Measurements from ENCODE around the gene SRGAP2B.
"Not testable (repeated sequence)": the region's sequence is repeated elsewhere in the genome, so short reads cannot be mapped to it uniquely, and the experiment has no call there.

The SRGAP2B gene

DNA sequence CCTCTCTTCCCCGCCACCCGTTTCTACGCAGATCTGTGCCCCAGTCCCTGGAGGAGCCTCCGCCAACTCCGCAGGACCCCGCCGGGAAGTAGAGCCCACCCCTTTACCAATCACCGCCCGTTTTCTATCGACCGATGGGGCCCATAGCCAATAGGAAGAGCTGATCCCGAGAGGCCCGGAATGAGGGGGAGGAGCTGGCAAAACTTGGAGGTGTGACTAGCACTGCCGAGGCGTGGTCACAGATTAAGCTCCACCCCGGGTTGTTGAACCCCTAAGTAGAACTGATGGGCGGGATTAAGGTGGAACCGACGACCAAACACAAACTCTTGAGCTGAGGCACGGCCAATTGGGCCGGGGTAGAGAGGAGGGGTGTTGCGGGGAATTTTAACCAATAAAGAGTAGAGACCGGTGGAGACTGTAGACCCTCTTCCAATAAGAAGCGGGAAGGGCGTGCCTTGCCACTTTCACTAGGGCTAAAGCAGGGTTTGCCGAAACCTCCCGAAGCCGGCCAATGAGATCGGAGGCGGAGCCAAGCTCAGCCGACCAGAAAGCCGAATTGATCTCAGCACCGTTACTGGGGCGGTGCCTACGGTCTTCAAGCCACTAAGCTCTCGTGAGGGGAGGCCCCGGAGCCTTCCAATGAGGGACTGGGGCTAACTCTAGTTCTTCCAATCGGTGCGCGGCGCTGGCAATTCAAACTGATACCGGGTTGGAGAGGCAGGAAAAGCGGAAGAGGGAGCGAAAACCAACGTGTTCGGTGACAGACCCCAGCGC, at the start of gene SRGAP2B, which contains the start of gene FAM72D:
Gene SRGAP2B, minus strand, starts transcription at position 45 of the 774 bp plus-strand sequence. CDS start 2,427 bp downstream, outside the sequence.
Gene FAM72D, plus strand, starts transcription at position 691 of the 774 bp plus-strand sequence. CDS start 874 bp downstream, outside the sequence.
- not testable (repeated sequence) for DNase-seq

DNA sequence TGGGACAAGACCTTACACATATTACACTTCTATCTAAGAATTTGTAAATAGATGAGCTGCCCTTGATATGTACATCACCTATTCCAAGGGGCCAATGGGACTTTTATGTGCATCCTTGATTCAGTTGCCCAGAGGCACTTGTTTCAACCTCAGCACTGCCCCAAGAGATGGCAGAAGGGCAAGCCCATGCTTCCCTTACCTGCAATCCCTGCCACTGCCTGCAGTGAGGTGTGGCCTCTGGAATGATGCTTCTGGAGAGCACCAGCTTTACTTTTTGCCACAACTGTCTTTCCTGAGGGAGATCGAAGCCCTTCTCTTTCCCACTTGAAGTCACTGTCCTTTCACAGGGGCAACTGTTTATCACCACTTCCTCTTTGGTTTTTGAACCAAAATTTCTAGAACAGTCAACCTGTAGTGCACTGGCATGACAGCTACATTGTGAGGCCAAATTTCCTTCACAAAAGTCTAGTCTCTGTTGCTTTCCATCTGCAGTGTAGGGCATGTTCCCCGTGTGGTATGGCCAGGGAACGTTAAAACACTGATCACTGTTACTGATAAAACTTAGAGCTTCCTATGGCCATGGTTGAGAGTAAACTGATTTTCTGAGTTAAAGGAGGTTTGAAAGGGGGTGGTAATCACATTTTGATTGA, 49.3 kb upstream of the SRGAP2B start:
- not testable (repeated sequence) for DNase-seq

DNA sequence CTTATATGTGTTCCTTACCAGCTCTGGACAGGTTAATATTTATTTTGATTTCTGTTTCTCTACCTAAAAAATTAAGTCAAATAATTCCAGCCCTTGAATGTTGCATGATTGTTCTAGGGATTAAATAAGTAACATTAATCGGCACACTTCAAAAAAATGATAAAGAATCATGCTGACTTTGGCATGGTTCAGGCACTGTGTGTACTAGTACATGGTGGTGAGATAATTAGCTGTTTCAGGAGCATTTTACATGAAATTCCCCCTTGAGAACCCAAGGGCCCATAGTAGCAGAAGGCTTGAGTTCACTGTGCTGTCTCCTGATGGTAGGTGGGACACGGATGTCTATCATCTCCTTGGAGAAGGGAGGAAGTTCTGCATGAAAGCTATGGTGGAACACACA, 45.4 kb upstream of the SRGAP2B start:
- not testable (repeated sequence) for DNase-seq

DNA sequence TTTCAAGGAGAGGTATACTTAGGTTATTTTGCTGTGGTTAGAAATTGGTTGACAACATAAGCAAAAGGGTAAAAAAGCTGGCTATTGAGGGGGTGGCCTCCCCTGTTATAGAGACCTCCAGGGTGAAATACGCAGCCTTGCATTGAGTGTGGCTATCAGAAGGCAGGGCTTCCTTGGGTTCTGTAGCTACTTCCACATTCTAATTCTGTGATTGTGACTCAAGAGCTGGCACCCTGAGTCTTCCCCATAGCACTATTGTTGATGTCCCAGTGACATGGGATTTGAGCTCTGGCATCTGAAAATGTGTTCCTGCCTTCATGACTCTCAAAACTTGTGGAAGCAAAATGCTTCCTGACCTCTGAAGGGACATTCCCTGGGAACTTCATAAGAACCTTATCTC, 39.3 kb upstream of the SRGAP2B start:
- not testable (repeated sequence) for DNase-seq

DNA sequence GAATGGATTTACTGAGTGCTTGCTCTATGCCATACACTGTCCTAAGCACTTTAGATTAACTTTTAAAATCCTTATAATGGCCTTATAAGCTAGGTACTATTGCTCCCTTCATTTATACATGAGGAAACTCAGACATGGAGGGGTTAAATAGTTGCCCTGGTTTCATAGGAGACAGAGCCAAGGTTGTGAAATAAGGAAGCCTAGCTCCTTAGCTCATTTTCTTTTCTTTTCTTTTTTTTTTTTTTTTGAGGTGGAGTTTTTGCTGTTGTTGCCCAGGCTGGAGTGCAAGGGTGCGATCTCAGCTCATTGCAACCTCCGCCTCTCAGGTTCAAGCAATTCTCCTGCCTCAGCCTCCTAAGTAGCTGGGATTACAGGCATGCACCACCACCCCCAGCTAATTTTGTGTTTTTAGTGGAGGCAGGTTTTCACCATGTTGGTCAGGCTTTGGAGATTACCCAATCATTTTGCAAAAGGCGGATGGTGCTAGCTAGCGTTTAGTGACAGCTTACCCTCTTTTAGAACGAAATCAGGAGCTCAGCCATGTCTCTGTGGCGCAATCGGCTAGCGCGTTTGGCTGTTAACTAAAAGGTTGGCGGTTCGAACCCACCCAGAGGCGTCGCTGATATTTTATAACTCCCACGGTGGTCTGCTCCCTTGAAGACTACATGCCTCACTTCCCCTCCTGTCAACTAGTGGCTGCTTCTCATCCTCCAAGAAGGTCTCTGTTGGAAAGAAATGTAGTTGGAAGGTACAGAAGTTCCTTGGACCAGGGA, 33.8 kb upstream of the SRGAP2B start:
- DNase-seq, result peak; percentile 0

DNA sequence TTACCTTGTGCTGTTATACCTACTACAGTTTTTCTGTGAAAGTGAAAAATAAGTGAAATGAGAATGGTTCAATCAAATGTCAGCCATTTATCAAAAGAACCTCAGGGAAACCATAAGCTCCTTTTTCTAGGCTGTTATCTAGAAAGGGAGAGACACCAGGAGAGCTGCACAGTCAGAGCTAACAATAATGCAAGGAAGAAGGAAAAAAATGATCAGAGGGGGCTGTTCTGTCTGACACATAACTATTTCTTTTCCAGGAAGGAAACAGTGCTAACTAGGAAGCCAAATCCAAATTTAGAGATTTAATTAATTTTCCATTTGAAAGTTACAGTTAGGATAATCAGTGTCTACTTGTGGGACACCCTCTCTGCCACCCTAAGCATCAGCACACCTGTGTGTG, 32.0 kb upstream of the SRGAP2B start:
- not testable (repeated sequence) for DNase-seq

DNA sequence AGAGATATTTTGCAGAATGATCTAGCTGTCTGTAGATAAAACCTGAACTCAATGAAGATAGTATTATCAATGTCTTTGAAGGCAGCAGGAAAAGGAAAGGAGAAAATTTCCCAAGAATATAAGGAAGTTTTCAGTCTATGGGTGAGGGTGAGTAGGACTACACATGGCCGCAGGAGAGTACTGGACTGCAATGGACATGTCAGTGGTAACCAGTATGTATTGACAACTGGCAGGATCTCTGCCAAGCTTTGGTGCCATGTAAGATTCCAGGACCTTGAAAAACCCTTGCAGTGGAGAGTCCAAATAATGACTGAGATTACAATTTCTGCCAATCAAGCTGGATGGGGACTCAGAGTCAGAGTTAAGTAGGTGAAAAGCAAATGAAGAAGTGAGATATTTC, 30.0 kb upstream of the SRGAP2B start:
- not testable (repeated sequence) for DNase-seq

DNA sequence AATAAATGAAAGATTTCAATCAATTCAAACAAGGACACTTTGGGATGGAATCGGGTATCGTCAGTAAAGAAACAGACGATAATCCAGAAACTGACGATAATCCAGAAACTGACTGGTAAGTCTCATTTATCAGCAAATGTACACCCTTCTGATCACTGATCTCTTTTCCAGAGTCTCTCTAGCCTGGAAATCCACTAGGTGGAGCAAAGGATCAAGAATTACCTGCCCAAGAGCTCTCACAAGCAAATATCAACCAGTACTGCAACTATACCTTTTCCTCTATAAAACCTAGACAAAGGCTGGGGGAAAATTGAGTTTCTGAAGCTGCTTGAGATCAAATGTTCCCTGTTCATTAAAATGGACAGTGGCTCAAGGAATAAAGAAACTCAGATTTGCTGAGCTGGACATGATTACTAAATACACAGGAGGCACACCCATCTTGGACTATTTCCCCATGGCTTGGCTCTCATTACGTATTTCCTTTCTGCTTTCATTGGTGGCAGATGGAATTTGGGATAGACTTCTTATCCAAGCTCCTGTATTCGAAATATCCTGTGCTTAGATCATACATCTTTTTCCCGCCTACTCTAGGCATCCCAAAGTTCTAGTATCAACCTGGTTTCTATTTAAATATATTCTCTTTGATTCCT, 29.0 kb upstream of the SRGAP2B start:
- DNase-seq, result not testable (repeated sequence)

DNA sequence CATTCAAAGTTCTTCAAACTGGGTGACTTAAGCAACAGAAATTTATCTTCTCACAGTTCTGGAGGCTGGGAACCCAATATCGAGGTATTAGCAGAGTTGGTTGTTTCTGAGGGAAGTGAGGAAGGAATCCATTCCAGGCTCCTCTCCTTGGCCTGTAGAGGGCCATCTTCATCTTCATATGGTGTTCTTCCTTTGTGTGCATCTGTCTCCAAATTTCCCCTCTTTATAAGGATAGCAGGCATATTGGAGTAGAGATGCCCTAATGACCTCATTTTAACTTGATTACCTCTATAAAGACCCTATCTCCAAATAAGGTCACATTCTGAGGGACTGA, 27.9 kb upstream of the SRGAP2B start:
- DNase-seq, result not testable (repeated sequence)

DNA sequence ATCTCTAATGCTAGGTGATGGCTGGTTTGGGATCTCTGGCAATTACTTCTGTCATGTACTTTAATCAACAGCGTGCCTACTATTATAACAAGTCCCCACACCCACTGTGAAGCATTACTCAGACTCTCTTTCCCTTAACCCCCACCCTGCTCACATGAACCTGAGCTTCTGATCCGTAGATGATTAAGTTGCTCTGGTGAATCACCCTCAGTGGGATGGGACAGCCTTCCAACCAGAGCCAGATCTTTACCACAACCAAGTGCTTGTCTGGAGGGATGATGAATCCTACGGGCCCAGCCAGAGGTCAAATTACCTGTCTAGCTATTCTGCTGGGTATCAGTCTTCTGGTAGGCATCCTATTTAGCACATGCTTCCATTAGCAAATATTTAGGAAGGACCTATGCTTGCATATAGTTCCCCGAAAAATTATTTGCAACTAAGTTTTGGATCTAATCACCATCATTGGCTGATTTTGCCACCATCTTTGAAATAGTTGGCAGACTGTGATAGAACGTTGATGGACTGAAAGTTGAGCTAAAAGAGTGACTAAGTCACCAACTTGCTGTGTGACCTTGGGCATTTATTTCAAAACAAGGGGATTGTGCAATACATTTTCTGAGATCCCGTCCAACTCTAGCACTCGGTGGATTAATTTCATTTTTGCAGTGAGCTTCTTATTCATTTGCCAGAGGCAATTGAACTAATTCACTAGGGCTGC, 27.4 kb upstream of the SRGAP2B start:
- not testable (repeated sequence) for DNase-seq

DNA sequence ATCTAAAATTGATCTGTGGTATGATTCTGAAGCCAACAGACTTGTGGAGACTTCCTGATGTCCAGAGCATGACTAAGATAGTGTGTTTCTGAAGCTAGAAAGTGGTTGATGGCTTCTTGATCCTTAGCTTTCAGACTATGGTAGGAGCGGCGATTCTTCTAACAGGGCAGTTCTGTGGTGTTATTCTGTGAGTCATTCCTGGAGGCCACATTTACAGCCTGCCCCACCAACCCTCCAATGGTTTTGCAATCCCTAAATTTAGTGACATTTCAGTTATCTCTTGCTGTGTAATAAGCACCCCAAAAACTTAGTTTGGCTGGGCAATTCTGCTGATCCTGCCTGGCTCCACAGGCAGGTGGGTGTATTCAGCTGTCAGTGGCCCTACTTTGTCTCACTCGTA, 24.7 kb upstream of the SRGAP2B start:
- not testable (repeated sequence) for DNase-seq

DNA sequence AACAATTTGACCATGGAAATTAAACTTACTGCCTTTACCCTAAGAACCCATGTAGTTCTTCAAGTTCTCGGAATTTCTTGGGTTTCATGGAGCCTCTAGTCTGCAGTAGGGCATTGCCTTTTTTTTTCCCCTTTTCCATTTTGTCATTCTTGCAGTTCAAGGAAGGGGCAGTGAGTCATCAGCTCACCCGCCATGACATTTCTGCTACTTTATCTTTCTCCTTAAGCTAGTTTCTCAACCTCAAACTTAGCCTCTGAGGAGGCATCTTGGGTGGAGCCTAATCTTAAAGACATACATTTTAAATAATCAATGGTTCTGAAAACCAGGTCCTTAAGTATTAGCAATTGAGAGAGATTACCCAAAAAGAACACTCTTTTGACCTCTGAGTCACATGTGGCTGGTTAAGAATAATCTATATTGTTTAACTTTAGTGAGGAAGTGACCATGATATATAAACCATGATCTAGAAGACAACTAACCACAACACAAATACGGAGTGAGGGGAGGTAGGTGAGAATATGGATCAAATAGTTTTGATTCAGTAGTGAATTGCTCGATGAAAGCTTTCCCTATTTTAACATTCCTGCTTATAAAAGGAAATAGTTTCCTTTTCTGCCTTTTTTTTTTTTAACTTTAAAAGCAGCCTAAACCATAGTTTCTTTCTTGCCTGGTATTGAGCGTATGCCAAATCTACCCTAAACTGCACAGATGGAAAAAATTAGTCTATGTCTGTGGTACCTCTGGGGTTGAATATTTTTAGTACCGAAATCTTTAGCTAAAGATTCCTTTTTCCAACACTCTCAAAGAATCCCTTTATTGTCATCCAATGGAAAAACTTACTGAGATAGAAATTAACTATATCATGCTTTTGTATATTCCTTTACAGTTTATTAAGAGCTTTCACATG, 20.7 kb upstream of the SRGAP2B start:
- not testable (repeated sequence) for DNase-seq

DNA sequence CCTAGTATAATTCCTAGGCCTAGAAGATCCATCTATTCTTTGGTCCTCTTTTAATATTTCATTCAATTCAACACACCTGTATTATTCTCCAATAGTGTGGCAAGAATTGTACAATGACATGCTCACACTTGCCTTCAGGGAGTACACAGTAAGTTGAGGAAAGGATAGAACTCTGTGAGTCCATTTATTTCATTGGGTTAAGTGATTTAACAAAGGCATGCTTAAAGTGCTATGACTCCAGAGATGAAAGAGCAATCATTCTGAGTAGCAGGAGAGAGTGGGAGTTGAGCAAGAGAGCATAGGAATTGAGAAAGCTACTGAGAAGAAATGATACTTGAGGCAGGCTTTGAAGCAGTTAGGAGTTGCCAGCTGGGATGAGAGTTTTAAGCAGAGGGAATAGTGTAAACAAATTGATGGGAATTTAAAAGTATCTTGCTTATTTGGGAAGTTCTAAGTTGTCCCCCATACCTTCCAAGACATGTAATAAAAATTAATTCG, 19.5 kb upstream of the SRGAP2B start:
- not testable (repeated sequence) for DNase-seq

DNA sequence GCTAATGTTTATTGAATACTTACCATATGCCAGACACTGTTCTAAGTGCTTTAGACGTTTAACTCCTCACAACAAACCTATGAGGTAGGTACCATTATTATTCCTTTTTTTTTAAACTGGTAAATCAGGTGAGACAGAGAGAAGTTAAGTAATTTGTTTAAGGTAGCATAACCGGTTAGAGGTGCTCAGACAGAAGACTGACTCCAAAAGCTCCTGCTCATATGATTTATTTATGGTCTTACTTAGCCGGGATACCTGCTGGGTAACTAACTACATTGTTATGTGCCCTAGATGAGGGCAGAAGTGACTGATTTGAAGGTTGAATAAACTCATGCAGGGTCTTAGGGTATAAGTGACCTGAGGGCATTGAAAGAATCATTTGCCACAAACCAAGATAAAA, 17.6 kb upstream of the SRGAP2B start:
- DNase-seq, result not testable (repeated sequence)

DNA sequence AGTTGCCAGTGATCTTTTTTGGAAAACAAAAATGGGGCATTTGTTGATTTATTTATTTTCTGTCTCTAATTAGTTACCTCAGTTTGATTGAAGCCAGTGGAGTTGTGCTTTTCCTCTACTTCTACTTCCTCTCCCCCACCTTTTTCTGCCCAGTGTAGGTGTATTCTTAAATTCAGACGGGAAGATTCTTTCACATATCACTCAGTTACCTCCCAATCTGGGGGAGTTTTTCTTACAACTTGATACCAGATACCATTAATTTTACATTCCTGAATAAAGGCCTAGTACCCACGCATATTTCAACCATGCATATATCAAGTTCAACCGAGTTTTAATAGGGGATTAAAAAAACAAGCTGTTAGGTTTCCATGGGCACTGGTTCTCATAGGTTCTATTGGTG, 16.5 kb upstream of the SRGAP2B start:
- not testable (repeated sequence) for DNase-seq

DNA sequence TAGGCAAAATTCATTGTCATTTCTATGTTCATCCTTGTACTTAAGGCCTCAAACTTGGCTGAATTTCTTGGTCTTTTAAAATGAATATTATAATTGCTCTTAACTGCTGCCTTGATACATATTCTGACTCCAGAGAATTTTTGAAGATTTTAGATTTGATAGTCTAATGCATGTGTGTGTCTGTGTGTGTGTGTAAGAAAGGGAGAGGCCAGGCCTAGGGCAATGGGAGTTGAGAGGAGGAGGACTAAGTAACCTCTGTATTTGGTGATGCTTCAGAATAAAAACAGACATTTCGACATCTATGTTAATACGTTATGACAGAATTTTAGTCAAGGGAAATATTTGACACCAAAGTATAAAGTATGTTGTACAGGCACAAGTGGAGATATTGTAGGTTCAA, 8.2 kb upstream of the SRGAP2B start:
- DNase-seq, result not testable (repeated sequence)

DNA sequence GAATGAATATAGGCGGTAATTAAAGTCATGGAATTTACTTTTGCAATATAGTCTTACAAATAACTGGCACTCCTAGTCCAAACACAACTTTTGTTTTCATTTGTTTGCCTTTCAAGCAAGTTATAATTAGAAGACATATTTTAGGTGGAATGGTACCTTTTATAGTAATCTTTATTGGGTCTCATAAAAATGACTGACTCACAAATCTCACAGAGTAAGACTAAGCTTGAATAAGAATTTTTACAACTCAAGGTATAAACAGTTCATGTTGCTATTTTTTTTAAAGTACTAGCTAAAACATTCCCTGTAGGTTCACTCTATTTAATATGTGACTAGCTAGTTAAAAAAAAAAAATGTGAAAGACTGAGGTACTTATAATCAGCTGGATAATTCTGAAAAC, 6.6 kb upstream of the SRGAP2B start:
- DNase-seq, result not testable (repeated sequence)

DNA sequence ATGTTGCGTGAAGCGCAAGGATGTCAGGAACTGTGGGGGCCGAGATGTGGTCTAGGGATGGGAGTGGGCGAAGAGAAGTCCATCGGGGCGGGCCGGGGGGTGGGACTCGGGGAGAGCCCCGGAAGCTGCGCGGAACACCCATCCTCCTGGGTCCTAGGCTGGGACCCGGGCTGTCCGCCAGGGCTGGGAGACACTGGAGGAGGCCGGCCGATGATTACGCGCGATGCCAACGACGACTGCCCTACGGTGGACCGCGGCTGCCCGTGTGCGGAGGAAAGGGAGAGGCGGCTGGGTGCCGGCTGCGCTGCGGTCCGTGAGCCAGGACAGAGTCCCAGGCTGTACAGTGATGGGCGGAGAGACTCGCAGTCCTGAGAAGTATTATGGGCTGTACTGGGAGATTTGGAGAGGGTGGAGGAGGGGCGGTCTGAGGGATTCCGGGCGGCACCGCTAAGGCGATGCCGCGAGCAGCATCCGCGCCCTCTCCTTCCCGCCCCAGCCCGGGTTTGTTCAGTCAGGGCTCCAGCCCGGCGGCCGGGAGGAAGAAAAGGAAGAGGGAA, 395 bp downstream of the SRGAP2B start:
- not testable (repeated sequence) for DNase-seq

DNA sequence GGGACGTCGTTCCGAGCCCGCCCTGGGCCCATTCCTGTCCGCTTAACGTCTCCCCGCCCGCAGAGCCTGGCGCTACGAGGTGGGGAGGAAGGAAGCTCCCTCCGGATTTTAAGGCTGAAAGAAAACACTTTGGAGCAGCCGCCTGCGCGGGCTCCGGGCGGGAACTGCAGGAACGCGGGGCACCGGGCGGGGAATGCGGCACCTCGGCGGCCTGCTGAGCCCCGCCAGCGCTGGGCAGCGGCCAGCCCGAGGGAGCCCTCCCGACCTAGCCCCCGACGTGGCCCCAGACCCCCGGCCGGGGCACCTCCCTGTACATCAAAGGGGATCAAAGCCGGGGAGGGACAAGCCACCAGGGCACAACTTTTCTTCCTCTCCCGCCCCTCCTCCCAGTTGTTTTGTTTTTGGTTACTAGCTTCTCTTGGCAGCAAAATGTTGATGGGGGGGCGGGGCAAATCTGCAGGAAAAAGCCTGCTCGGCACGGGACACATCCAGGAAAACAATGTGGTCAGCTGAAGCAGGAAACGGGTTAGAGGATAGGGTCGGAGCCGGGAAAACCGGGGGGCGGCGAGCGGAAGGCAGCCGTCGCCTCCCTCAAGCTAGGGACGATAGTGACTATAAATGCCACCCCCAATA, 1.5 kb downstream of the SRGAP2B start:
- peak; percentile 48 for DNase-seq
